Fibroblast of lung (primary cell): ENCODE results near the gene DSTYK. TPM values are rescaled to one million over a fixed set of nuclear protein-coding genes. Genes with fewer than 3 reads are reported as not detected.
A peak's percentile ranks its signal among the peaks of the same experiment; 100 is the strongest.

Source experiments
- DNase-seq, 2 donors: peaks; one replicate each; pipeline versions ENCODE4 v3.0.0 to v3.0.0-alpha.2; 2010; ENCODE audit warnings: low read depth in 2 of 2
- H2AFZ ChIP-seq: 2 replicates; pipeline ENCODE4 v1.5.1; 2012; ENCODE audit warnings: low read length, control low read depth, inconsistent platforms
- H3K27ac ChIP-seq: 2 replicates; pipeline ENCODE4 v1.5.1; 2011; ENCODE audit warnings: low read length, control low read depth; ENCODE audit not compliant: insufficient read depth
- H3K27me3 ChIP-seq: 2 replicates; pipeline ENCODE4 v1.5.1; 2011; ENCODE audit warnings: mild to moderate bottlenecking, low read length; ENCODE audit not compliant: control insufficient read depth, insufficient read depth
- H3K36me3 ChIP-seq: 2 replicates; pipeline ENCODE4 v1.5.1; 2011; ENCODE audit warnings: low read length; ENCODE audit not compliant: control insufficient read depth, insufficient read depth
- H3K4me1 ChIP-seq: 2 replicates; pipeline ENCODE4 v1.5.1; 2011; ENCODE audit warnings: low read length; ENCODE audit not compliant: control insufficient read depth, insufficient read depth; ENCODE audit errors: extremely low read depth
- H3K4me2 ChIP-seq: 2 replicates; pipeline ENCODE4 v1.5.1; 2011; ENCODE audit warnings: low read length, control low read depth; ENCODE audit not compliant: insufficient read depth; ENCODE audit errors: extremely low read depth
- H3K4me3 ChIP-seq, 4 experiments: fragments of 200-600 bp in 1 of 4; sonication (generic) in 1 of 4; replicated peaks in 1 of 4; 2 replicates each; pipeline ENCODE4 v1.5.1; 2011 to 2016; ENCODE audit warnings: low read length in 4 of 4, low read depth in 3 of 4, mild to moderate bottlenecking in 3 of 4, control low read depth in 2 of 4, inconsistent platforms in 1 of 4, mixed read lengths in 1 of 4; ENCODE audit not compliant: insufficient read depth in 1 of 4; ENCODE audit errors: control extremely low read depth in 1 of 4
- H3K79me2 ChIP-seq: 2 replicates; pipeline ENCODE4 v1.5.1; 2012; ENCODE audit warnings: mild to moderate bottlenecking, low read length, inconsistent platforms; ENCODE audit not compliant: control insufficient read depth, insufficient read depth
- H3K9ac ChIP-seq: 2 replicates; pipeline ENCODE4 v1.5.1; 2011; ENCODE audit warnings: mild to moderate bottlenecking, low read length, control low read depth; ENCODE audit not compliant: insufficient read depth
- H3K9me3 ChIP-seq: 2 replicates; pipeline ENCODE4 v1.5.1; 2012; ENCODE audit warnings: low read depth, low read length; ENCODE audit not compliant: control insufficient read depth, insufficient read depth
- H4K20me1 ChIP-seq: 2 replicates; pipeline ENCODE4 v1.5.1; 2011; ENCODE audit warnings: low read length; ENCODE audit not compliant: control insufficient read depth, insufficient read depth; ENCODE audit errors: extremely low read depth
- EZH2 ChIP-seq: IDR thresholded peaks from 2 replicates; pipeline ENCODE4 v1.5.1; 2012; ENCODE audit warnings: low read length, control low read depth, mild to moderate bottlenecking; ENCODE audit errors: missing control alignments
- polyA plus RNA-seq, 2 donors: library from polyadenylated mRNA; depleted of rRNA in 1 of 2; stranded (reverse) in 1 of 2; unstranded in 1 of 2; fragments of >200 nt; gene quantifications; 2 replicates each; pipeline ENCODE4 v1.2.1, GENCODE V29; 2011 to 2012; ENCODE audit warnings: missing spikeins in 1 of 2
- total RNA-seq: library from RNA; depleted of rRNA; stranded (reverse); fragments of >200 nt; gene quantifications from 2 replicates; pipeline ENCODE4 v1.2.1, GENCODE V29; 2014
- TF ChIP-seq, protein P1 (sequence below), 2 donors: IDR thresholded peaks in 1 of 2; conservative IDR thresholded peaks in 1 of 2; 1 replicate in 1 of 2; 2 replicates in 1 of 2; pipeline ENCODE4 v1.5.1; 2011 to 2012; ENCODE audit warnings: low read length in 2 of 2, control low read depth in 1 of 2, inconsistent platforms in 1 of 2, low read depth in 1 of 2, mild to moderate bottlenecking in 1 of 2

The DSTYK gene
- total and polyA plus RNA-seq, 2 donors (not counting 1 experiment from before 2014, with no cell fraction given), result 24.5 to 42.6 TPM

DNA sequence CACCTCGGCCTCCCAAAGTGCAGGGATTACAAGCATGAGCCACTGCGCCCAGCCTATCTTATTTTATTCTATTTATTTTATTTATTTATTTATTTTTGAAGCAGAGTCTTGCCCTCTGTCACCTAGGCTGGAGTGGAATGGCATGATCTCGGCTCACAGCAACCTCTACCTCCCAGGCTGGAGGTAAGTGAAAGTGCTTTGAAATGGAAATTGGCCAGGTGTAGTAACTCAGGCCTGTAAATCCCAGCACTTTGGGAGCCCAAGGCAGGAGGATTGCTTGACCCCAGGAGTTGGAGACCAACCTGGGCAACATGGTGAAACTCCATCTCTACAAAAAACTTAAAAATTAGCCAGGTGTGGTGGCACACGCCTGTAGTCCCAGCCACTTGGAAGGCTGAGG, 5.1 kb upstream of the DSTYK start:
- H3K4me3 ChIP-seq, result no peak overlapping the region
- no peaks in the 10 kb centered on the region for H3K4me1 ChIP-seq
- no peaks in the 10 kb centered on the region for H3K36me3 ChIP-seq
- H3K27me3 ChIP-seq, result no peaks in the 10 kb centered on the region
- TF ChIP-seq, protein P1, sequence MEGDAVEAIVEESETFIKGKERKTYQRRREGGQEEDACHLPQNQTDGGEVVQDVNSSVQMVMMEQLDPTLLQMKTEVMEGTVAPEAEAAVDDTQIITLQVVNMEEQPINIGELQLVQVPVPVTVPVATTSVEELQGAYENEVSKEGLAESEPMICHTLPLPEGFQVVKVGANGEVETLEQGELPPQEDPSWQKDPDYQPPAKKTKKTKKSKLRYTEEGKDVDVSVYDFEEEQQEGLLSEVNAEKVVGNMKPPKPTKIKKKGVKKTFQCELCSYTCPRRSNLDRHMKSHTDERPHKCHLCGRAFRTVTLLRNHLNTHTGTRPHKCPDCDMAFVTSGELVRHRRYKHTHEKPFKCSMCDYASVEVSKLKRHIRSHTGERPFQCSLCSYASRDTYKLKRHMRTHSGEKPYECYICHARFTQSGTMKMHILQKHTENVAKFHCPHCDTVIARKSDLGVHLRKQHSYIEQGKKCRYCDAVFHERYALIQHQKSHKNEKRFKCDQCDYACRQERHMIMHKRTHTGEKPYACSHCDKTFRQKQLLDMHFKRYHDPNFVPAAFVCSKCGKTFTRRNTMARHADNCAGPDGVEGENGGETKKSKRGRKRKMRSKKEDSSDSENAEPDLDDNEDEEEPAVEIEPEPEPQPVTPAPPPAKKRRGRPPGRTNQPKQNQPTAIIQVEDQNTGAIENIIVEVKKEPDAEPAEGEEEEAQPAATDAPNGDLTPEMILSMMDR (conservative IDR thresholded peaks at IDR 0.05 in 1 of 2, IDR thresholded peaks at IDR 0.05 in 1 of 2; ENCODE audit: low read depth in 1 of 2, low read length in 2 of 2), result no peak
- no peak for TF ChIP-seq EZH2
- H3K27ac ChIP-seq, result no peak overlapping the region
- DNase-seq, result no peak
- H3K4me2 ChIP-seq, result no peak overlapping the region
- H3K9me3 ChIP-seq, result no peaks in the 10 kb centered on the region
- H3K79me2 ChIP-seq, result no peaks in the 10 kb centered on the region
- H3K9ac ChIP-seq, result no peak overlapping the region
- no peaks in the 10 kb centered on the region for H4K20me1 ChIP-seq
- no peak overlapping the region for H2AFZ ChIP-seq

DNA sequence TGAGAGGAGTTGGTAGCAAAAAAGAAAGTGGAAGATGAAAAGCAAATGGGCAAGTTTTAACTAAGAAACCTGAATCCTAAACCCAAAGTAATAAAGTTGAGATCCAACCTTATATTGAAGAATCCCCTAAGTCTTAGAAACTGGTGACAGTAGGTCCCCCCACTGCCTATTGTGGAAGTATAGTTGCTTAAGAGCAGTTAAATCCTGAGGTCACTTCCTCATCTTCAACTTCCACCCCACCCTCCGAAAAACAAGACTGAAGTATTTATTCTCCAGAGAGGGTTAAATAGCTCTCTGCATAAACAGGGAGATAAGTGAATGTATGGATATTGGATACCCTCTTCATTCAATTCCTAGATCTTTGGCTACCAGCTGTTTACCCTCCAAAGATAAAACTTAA, 3.3 kb upstream of the DSTYK start:
- Histone ChIP-seq H3K27ac (no peak overlapping the region), H3K9me3 (no peaks in the 10 kb centered on the region), H3K36me3 (no peaks in the 10 kb centered on the region), H3K4me3 (no peak overlapping the region), H2AFZ (no peak overlapping the region), H3K79me2 (peaks cover 15% of the 10 kb centered on the region), H3K9ac (no peak overlapping the region), H4K20me1 (no peaks in the 10 kb centered on the region), H3K27me3 (no peaks in the 10 kb centered on the region), H3K4me1 (no peaks in the 10 kb centered on the region), H3K4me2 (no peak overlapping the region)
- TF ChIP-seq, protein P1 (conservative IDR thresholded peaks at IDR 0.05 in 1 of 2, IDR thresholded peaks at IDR 0.05 in 1 of 2; ENCODE audit: low read depth in 1 of 2, low read length in 2 of 2), result no peak
- TF ChIP-seq EZH2, result no peak
- DNase-seq, result no peak

DNA sequence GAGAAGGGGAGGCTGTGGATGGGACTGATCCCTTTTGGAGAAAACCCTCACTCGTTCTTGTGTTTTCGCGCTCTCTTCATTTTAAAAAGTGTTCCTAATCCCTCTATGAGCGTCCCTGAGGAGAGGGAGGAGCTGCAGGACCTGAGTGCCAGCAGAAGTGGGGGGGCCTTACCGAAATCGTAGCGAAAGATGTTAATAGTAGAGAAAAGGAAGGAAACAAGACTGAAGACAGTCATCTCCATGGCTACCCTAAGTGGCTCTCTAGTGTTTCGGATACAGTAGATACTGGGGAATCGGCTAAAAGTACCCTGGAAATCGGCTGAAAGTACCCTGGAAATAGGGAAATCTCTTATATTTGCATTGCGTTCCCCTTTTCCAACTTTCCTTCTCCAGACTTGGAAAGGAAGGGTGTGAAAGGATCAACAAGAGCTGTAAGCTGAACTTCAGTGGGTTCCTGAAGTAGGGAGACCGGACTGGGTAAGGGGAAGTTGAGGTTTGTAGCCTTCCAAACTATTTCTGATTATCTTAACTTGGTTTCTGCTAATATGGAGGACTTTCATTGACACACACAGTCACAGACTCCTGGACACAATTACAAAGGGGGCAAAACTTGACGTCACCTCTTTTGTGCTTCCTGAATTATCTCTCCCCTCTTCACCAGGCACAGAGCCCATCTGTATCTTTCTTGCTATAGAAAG, 486 bp upstream of the DSTYK start:
- Histone ChIP-seq H3K36me3 (no peaks in the 10 kb centered on the region), H3K4me3 (peak overlapping the region in 3 of 4 experiments; percentile 84 to 97 (median 87)), H3K27me3 (no peaks in the 10 kb centered on the region), H3K9ac (no peak overlapping the region), H4K20me1 (no peaks in the 10 kb centered on the region), H2AFZ (peak overlapping the region; percentile 87), H3K4me1 (no peaks in the 10 kb centered on the region), H3K9me3 (no peaks in the 10 kb centered on the region), H3K4me2 (peak overlapping the region; percentile 53), H3K27ac (peak overlapping the region; percentile 94), H3K79me2 (peaks cover 41% of the 10 kb centered on the region)
- DNase-seq, result no peak
- TF ChIP-seq, protein P1 (conservative IDR thresholded peaks at IDR 0.05 in 1 of 2, IDR thresholded peaks at IDR 0.05 in 1 of 2; ENCODE audit: low read depth in 1 of 2, low read length in 2 of 2), result no peak
- TF ChIP-seq EZH2, result no peak
